ENCODE measurements around the gene ITPR1.

ITPR1 gene

GRCh38 chr3:4599612-4600011 is 106.5 kb downstream of the ITPR1 start:
- CTCF ChIA-PET, result interaction anchor here (1.3 kb wide), 1 partner anchor 34 kb away, joined by 3 read pairs; no protein-coding TSS in a partner anchor
- Histone ChIP-seq H3K27ac (ENCODE audit: extremely low read depth, low read depth, low read length) (no peak overlapping the region), H3K9me3 (ENCODE audit: control insufficient read depth, insufficient read depth, low read depth, low read length) (no peaks in the 10 kb centered on the region), H3K4me3 (ENCODE audit: low read depth, low read length) (no peak overlapping the region), H3K36me3 (ENCODE audit: control insufficient read depth in 2 of 2, insufficient read depth in 1 of 2, low read length in 2 of 2) (no peaks in the 10 kb centered on the region), H3K4me1 (ENCODE audit: control insufficient read depth, insufficient read depth, low read length) (peaks cover 19% of the 10 kb centered on the region)
- POLR2A ChIA-PET, result interaction anchor here (0.7 kb wide), 1 partner anchor 24 kb away, joined by 4 read pairs; no protein-coding TSS in a partner anchor
- TF ChIP-seq, protein P1, sequence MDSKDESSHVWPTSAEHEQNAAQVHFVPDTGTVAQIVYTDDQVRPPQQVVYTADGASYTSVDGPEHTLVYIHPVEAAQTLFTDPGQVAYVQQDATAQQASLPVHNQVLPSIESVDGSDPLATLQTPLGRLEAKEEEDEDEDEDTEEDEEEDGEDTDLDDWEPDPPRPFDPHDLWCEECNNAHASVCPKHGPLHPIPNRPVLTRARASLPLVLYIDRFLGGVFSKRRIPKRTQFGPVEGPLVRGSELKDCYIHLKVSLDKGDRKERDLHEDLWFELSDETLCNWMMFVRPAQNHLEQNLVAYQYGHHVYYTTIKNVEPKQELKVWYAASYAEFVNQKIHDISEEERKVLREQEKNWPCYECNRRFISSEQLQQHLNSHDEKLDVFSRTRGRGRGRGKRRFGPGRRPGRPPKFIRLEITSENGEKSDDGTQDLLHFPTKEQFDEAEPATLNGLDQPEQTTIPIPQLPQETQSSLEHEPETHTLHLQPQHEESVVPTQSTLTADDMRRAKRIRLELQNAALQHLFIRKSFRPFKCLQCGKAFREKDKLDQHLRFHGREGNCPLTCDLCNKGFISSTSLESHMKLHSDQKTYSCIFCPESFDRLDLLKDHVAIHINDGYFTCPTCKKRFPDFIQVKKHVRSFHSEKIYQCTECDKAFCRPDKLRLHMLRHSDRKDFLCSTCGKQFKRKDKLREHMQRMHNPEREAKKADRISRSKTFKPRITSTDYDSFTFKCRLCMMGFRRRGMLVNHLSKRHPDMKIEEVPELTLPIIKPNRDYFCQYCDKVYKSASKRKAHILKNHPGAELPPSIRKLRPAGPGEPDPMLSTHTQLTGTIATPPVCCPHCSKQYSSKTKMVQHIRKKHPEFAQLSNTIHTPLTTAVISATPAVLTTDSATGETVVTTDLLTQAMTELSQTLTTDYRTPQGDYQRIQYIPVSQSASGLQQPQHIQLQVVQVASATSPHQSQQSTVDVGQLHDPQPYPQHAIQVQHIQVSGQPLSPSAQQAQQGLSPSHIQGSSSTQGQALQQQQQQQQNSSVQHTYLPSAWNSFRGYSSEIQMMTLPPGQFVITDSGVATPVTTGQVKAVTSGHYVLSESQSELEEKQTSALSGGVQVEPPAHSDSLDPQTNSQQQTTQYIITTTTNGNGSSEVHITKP (tag by site-specific recombination; IDR thresholded peaks at IDR 0.05), result no peak
- 0 out of 2 replicates have a peak, but pooled peaks have one; percentile 13 for TF ChIP-seq ZNF600 (tag by site-specific recombination; IDR thresholded peaks at IDR 0.05)
- TF ChIP-seq ZNF404 (tag by site-specific recombination; IDR thresholded peaks at IDR 0.05), result no peak

DNA sequence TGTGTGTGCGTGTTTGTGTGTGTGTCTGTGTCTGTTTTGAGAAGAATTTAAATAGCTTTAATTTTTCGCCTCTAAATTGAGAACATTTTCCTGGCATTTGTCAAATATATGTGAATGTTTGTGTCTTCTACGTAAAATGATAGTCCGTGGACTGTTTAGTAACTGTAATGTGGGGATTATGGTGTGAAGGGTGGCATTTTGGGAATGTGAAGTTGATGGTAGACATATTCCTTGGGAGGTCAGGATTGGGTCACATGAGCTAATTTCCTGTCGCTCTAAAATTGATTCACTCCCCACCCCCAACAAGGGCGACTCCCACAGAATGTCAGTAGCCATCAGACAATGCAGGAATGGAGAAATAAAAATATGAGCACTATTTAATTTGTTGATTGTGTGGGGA is 107.3 kb downstream of the ITPR1 start:
- POLR2A ChIA-PET, result no interaction called here
- CTCF ChIA-PET, result interaction anchor here (0.6 to 1.3 kb wide), 2 partner anchors 33 to 565 kb away, joined by 3 to 4 read pairs; no protein-coding TSS in a partner anchor

GRCh38 chr3:4601892-4602291 is 108.7 kb downstream of the ITPR1 start:
- Histone ChIP-seq H3K27ac (ENCODE audit: extremely low read depth, low read depth, low read length) (no peak overlapping the region), H3K4me3 (ENCODE audit: low read depth, low read length) (no peak overlapping the region), H3K36me3 (ENCODE audit: control insufficient read depth in 2 of 2, insufficient read depth in 1 of 2, low read length in 2 of 2) (no peaks in the 10 kb centered on the region), H3K4me1 (ENCODE audit: control insufficient read depth, insufficient read depth, low read length) (peaks cover 7% of the 10 kb centered on the region), H3K9me3 (ENCODE audit: control insufficient read depth, insufficient read depth, low read depth, low read length) (no peaks in the 10 kb centered on the region)
- POLR2A ChIA-PET, result no interaction called here
- CTCF ChIA-PET, result interaction anchor here (2.3 kb wide), 1 partner anchor 31 kb away, joined by 9 read pairs; no protein-coding TSS in a partner anchor
- no peak for TF ChIP-seq OVOL3 (tag by site-specific recombination; IDR thresholded peaks at IDR 0.05)
- TF ChIP-seq ZNF354C (tag by site-specific recombination; IDR thresholded peaks at IDR 0.05; ENCODE audit: borderline replicate concordance, low read depth), result no peak
- TF ChIP-seq, protein P2, sequence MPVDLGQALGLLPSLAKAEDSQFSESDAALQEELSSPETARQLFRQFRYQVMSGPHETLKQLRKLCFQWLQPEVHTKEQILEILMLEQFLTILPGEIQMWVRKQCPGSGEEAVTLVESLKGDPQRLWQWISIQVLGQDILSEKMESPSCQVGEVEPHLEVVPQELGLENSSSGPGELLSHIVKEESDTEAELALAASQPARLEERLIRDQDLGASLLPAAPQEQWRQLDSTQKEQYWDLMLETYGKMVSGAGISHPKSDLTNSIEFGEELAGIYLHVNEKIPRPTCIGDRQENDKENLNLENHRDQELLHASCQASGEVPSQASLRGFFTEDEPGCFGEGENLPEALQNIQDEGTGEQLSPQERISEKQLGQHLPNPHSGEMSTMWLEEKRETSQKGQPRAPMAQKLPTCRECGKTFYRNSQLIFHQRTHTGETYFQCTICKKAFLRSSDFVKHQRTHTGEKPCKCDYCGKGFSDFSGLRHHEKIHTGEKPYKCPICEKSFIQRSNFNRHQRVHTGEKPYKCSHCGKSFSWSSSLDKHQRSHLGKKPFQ (tag by site-specific recombination; IDR thresholded peaks at IDR 0.05), result no peak
- no peak for TF ChIP-seq ZNF747 (tag by site-specific recombination; IDR thresholded peaks at IDR 0.05)
- no peak for TF ChIP-seq ZNF169 (tag by site-specific recombination; IDR thresholded peaks at IDR 0.05)
- TF ChIP-seq ZBTB1 (tag by site-specific recombination; IDR thresholded peaks at IDR 0.05), result no peak
- TF ChIP-seq CTCF (tag by site-specific recombination; IDR thresholded peaks at IDR 0.05), result no peak
- no peak for TF ChIP-seq ZNF530 (tag by site-specific recombination; IDR thresholded peaks at IDR 0.05; ENCODE audit: low read depth)

More for the DNA sequence above, 107.3 kb downstream of the ITPR1 start:
- Histone ChIP-seq H3K4me3 (ENCODE audit: low read depth, low read length) (no peak overlapping the region), H3K36me3 (ENCODE audit: control insufficient read depth in 2 of 2, insufficient read depth in 1 of 2, low read length in 2 of 2) (no peaks in the 10 kb centered on the region), H3K9me3 (ENCODE audit: control insufficient read depth, insufficient read depth, low read depth, low read length) (no peaks in the 10 kb centered on the region), H3K27ac (ENCODE audit: extremely low read depth, low read depth, low read length) (no peak overlapping the region), H3K4me1 (ENCODE audit: control insufficient read depth, insufficient read depth, low read length) (peaks cover 17% of the 10 kb centered on the region)
- no peak for TF ChIP-seq ZNF768 (tag by site-specific recombination; IDR thresholded peaks at IDR 0.05)
- no peak for TF ChIP-seq ZNF521 (tag by site-specific recombination; IDR thresholded peaks at IDR 0.05)
- no peak for TF ChIP-seq ZNF416 (tag by site-specific recombination; IDR thresholded peaks at IDR 0.05)
- no peak for TF ChIP-seq ZNF311 (tag by site-specific recombination; IDR thresholded peaks at IDR 0.05; ENCODE audit: borderline replicate concordance)
- 0 out of 2 replicates have a peak, but pooled peaks have one; percentile 15 for TF ChIP-seq WT1 (tag by site-specific recombination; IDR thresholded peaks at IDR 0.05)

Data from HEK293 (cell line).